Measurements from ENCODE around the gene CYP4F2. TPM values are rescaled to one million over a fixed set of nuclear protein-coding genes. Genes with fewer than 3 reads are reported as not detected.

The CYP4F2 gene
- total and polyA plus RNA-seq, 4 donors: 7.7 to 186 (median 85.2) TPM

GRCh38 chr19:15945301-15945700 lies 47.4 kb upstream of the CYP4F2 start:
- Histone ChIP-seq H3K9ac (ENCODE audit: low read depth in 1 of 2, low read length in 2 of 2) (no peak overlapping the region), H3K27me3 (ENCODE audit: control insufficient read depth in 4 of 4, insufficient read depth in 4 of 4, low read length in 3 of 4) (no peaks in the 10 kb centered on the region), H3K36me3 (ENCODE audit: control insufficient read depth in 4 of 4, insufficient read depth in 3 of 4, low read depth in 1 of 4, low read length in 3 of 4) (no peaks in the 10 kb centered on the region), H3K27ac (ENCODE audit: low read depth in 1 of 2, low read length in 2 of 2) (no peak overlapping the region), H3K4me1 (ENCODE audit: control insufficient read depth in 4 of 4, insufficient read depth in 4 of 4, low read length in 3 of 4) (no peaks in the 10 kb centered on the region), H3K9me3 (ENCODE audit: control insufficient read depth in 4 of 4, low read length in 3 of 4) (peaks cover 0 to 3% (median under 1%) of the 10 kb centered on the region in 4 donors), H3K4me3 (ENCODE audit: low read depth in 1 of 3, low read length in 3 of 3) (no peak overlapping the region)
- DNase-seq (ENCODE audit: low spot score): no peak
- WGBS: 61% methylated on average over 4 of the region's 4 CpGs
- TF ChIP-seq EGR1 (IDR thresholded peaks at IDR 0.05; ENCODE audit: low read depth in 2 of 2) (no peak), REST (IDR thresholded peaks at IDR 0.05) (no peak), MAX (IDR thresholded peaks at IDR 0.05) (no peak), RXRA (IDR thresholded peaks at IDR 0.05) (no peak), CTCF (IDR thresholded peaks at IDR 0.05; ENCODE audit: low read depth, low read length, missing input control) (no peak), TAF1 (conservative IDR thresholded peaks at IDR 0.05) (no peak), SP1 (IDR thresholded peaks at IDR 0.05) (no peak), FOXA1 (IDR thresholded peaks at IDR 0.05) (no peak), FOXA2 (IDR thresholded peaks at IDR 0.05) (no peak), ATF3 (IDR thresholded peaks at IDR 0.05) (no peak), GABPA (IDR thresholded peaks at IDR 0.05 in 1 of 2, conservative IDR thresholded peaks at IDR 0.05 in 1 of 2) (no peak), RAD21 (IDR thresholded peaks at IDR 0.05) (no peak), YY1 (IDR thresholded peaks at IDR 0.05) (no peak), HNF4A (conservative IDR thresholded peaks at IDR 0.05) (no peak), NR2F2 (IDR thresholded peaks at IDR 0.05) (no peak)

GRCh38 chr19:15944401-15944800 lies 46.5 kb upstream of the CYP4F2 start:
- H3K9me3 ChIP-seq (ENCODE audit: control insufficient read depth in 4 of 4, low read length in 3 of 4): peaks cover 0 to 3% (median under 1%) of the 10 kb centered on the region in 4 donors
- no peak for DNase-seq (ENCODE audit: low spot score)
- no peak overlapping the region for H3K4me3 ChIP-seq (ENCODE audit: low read depth in 1 of 3, low read length in 3 of 3)
- no peak overlapping the region for H3K27ac ChIP-seq (ENCODE audit: low read depth in 1 of 2, low read length in 2 of 2)
- H3K4me1 ChIP-seq (ENCODE audit: control insufficient read depth in 4 of 4, insufficient read depth in 4 of 4, low read length in 3 of 4): no peaks in the 10 kb centered on the region
- no peaks in the 10 kb centered on the region for H3K36me3 ChIP-seq (ENCODE audit: control insufficient read depth in 4 of 4, insufficient read depth in 3 of 4, low read depth in 1 of 4, low read length in 3 of 4)
- H3K27me3 ChIP-seq (ENCODE audit: control insufficient read depth in 4 of 4, insufficient read depth in 4 of 4, low read length in 3 of 4): no peaks in the 10 kb centered on the region
- H3K9ac ChIP-seq (ENCODE audit: low read depth in 1 of 2, low read length in 2 of 2): no peak overlapping the region
- 72% methylated on average over 4 of the region's 4 CpGs for WGBS
- TF ChIP-seq RAD21 (IDR thresholded peaks at IDR 0.05) (no peak), ATF3 (IDR thresholded peaks at IDR 0.05) (no peak), NR2F2 (IDR thresholded peaks at IDR 0.05) (no peak), HNF4G (IDR thresholded peaks at IDR 0.05) (no peak), JUND (IDR thresholded peaks at IDR 0.05) (no peak), CTCF (IDR thresholded peaks at IDR 0.05; ENCODE audit: low read depth, low read length, missing input control) (no peak), FOXA2 (IDR thresholded peaks at IDR 0.05) (no peak), RXRA (IDR thresholded peaks at IDR 0.05) (no peak), YY1 (IDR thresholded peaks at IDR 0.05) (no peak), EGR1 (IDR thresholded peaks at IDR 0.05; ENCODE audit: low read depth in 2 of 2) (no peak), HNF4A (conservative IDR thresholded peaks at IDR 0.05) (no peak), MAX (IDR thresholded peaks at IDR 0.05) (no peak), SP1 (IDR thresholded peaks at IDR 0.05) (no peak), ZBTB33 (IDR thresholded peaks at IDR 0.05) (no peak), GABPA (IDR thresholded peaks at IDR 0.05 in 1 of 2, conservative IDR thresholded peaks at IDR 0.05 in 1 of 2) (no peak), FOXA1 (IDR thresholded peaks at IDR 0.05) (no peak)

Measured in liver (tissue), 9 donors.